Measurements from ENCODE around the gene GDF7.

Gene GDF7

GRCh38 chr2:20666304-20667150 lies at the start of gene GDF7:
Gene GDF7 (plus strand): TSS chr2:20667144. CDS start chr2:20667240, 96 bp downstream.
- Mint-ChIP-seq H3K9me3 (no peaks in the 10 kb centered on the region), H3K4me1 (peaks cover 12% of the 10 kb centered on the region), H3K27ac (no peak within 1 kb of the TSS), H3K36me3 (peaks cover 2% of the 10 kb centered on the region), H3K4me3 (peak within 1 kb of the TSS; percentile 68), H3K27me3 (peaks cover 97% of the 10 kb centered on the region)
- DNase-seq, result peak; percentile 49
- CTCF ChIA-PET, result interaction anchor here (0.7 to 1.4 kb wide), 4 partner anchors 10 to 297 kb away, joined by 3 to 6 read pairs (median 4); partner anchors contain the start of gene HS1BP3

DNA sequence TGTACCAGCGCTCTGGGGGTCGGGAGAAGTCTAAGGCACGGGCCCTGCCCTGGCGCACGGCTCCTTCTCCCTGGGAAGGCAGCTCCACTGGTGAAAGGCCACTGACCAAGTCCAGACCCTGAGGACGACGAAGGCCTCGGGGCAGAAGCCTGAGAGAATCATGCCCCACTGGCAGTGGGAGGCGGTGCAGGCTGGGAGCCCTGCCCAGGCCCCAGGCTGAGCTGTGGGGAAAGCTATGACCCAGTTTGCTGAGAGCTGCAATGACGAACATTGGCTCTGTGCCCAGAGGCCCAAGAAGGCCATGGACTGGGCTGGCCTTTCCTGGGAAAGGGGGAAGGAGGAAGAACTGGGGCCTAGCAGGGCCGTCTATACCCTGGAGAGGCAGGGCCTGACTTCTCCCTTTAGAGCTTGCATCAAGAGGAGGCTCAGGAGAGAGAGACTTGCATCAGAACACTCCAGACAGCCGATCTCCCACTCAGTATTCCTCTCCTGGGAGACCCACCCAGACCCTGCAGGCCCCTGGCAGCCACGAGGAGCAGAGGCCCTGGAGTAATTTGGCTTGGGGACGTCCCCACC lies 49.0 kb upstream of the GDF7 start:
- peak; percentile 4 for DNase-seq
- no peaks in the 10 kb centered on the region for H3K36me3 Mint-ChIP-seq
- H3K27ac Mint-ChIP-seq, result no peak overlapping the region
- no peaks in the 10 kb centered on the region for H3K27me3 Mint-ChIP-seq
- no peak overlapping the region for H3K4me3 Mint-ChIP-seq
- H3K4me1 Mint-ChIP-seq, result no peaks in the 10 kb centered on the region
- CTCF ChIA-PET, result interaction anchor here (0.9 to 1.3 kb wide), 2 partner anchors 24 to 179 kb away, joined by 3 to 4 read pairs; no protein-coding TSS in a partner anchor
- H3K9me3 Mint-ChIP-seq, result no peaks in the 10 kb centered on the region

- Mint-ChIP-seq H3K27ac (no peak overlapping the region), H3K4me1 (no peaks in the 10 kb centered on the region), H3K4me3 (no peak overlapping the region), H3K36me3 (no peaks in the 10 kb centered on the region), H3K27me3 (no peaks in the 10 kb centered on the region), H3K9me3 (no peaks in the 10 kb centered on the region)
- peak; percentile 1 for DNase-seq
- CTCF ChIA-PET, result interaction anchor here (0.9 kb wide), 1 partner anchor 180 kb away, joined by 3 read pairs; no protein-coding TSS in a partner anchor
These were observed 48.5 kb upstream of the GDF7 start for GRCh38 chr2:20618468-20618885.

GRCh38 chr2:20618886-20619521 lies 47.9 kb upstream of the GDF7 start:
- no peak overlapping the region for H3K4me3 Mint-ChIP-seq
- no peaks in the 10 kb centered on the region for H3K4me1 Mint-ChIP-seq
- H3K27ac Mint-ChIP-seq, result no peak overlapping the region

DNA sequence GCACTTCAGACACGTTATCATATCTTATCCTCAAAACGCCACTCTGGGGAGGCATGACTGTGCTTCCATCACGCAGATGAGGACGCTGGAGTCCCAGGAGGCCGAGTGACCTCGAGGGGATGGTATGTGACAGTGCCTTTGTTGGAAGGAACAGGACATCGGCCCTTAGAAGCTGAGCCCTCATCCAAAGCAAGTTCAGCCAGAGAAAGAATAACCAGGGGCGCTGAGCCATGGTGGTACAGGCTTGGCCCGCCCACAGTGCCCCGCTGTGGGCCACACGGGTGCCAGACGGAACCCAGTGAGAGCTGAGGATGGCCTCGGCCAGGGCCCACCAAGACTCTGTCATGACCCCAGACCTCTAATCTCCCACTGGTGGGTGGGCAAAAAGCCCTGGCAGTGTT lies 47.3 kb upstream of the GDF7 start:
- H3K4me1 Mint-ChIP-seq, result no peaks in the 10 kb centered on the region
- H3K27ac Mint-ChIP-seq, result no peak overlapping the region
- no peaks in the 10 kb centered on the region for H3K36me3 Mint-ChIP-seq
- peak; percentile 14 for DNase-seq
- no peaks in the 10 kb centered on the region for H3K27me3 Mint-ChIP-seq
- H3K4me3 Mint-ChIP-seq, result no peak overlapping the region
- CTCF ChIA-PET, result interaction anchor here (0.8 kb wide), 1 partner anchor 32 kb away, joined by 3 read pairs; no protein-coding TSS in a partner anchor
- H3K9me3 Mint-ChIP-seq, result no peaks in the 10 kb centered on the region

More at GRCh38 chr2:20618886-20619521, 47.9 kb upstream of the GDF7 start:
- H3K9me3 Mint-ChIP-seq, result no peaks in the 10 kb centered on the region
- CTCF ChIA-PET, result no interaction called here
- no peaks in the 10 kb centered on the region for H3K27me3 Mint-ChIP-seq
- no peaks in the 10 kb centered on the region for H3K36me3 Mint-ChIP-seq
- peak; percentile 16 for DNase-seq

GRCh38 chr2:20620271-20620681 lies 46.7 kb upstream of the GDF7 start:
- Mint-ChIP-seq H3K36me3 (no peaks in the 10 kb centered on the region), H3K27me3 (no peaks in the 10 kb centered on the region), H3K27ac (no peak overlapping the region), H3K9me3 (no peaks in the 10 kb centered on the region), H3K4me1 (no peaks in the 10 kb centered on the region), H3K4me3 (no peak overlapping the region)
- CTCF ChIA-PET, result interaction anchor here (0.8 kb wide), 1 partner anchor 31 kb away, joined by 3 read pairs; no protein-coding TSS in a partner anchor
- DNase-seq, result peak; percentile 5

- H3K27ac Mint-ChIP-seq, result no peak overlapping the region
- H3K9me3 Mint-ChIP-seq, result no peaks in the 10 kb centered on the region
- peak; percentile 5 for DNase-seq
- H3K36me3 Mint-ChIP-seq, result no peaks in the 10 kb centered on the region
- H3K4me1 Mint-ChIP-seq, result no peaks in the 10 kb centered on the region
- H3K27me3 Mint-ChIP-seq, result no peaks in the 10 kb centered on the region
- CTCF ChIA-PET, result no interaction called here
- no peak overlapping the region for H3K4me3 Mint-ChIP-seq
These were observed 46.1 kb upstream of the GDF7 start for GRCh38 chr2:20620696-20621365.

DNA sequence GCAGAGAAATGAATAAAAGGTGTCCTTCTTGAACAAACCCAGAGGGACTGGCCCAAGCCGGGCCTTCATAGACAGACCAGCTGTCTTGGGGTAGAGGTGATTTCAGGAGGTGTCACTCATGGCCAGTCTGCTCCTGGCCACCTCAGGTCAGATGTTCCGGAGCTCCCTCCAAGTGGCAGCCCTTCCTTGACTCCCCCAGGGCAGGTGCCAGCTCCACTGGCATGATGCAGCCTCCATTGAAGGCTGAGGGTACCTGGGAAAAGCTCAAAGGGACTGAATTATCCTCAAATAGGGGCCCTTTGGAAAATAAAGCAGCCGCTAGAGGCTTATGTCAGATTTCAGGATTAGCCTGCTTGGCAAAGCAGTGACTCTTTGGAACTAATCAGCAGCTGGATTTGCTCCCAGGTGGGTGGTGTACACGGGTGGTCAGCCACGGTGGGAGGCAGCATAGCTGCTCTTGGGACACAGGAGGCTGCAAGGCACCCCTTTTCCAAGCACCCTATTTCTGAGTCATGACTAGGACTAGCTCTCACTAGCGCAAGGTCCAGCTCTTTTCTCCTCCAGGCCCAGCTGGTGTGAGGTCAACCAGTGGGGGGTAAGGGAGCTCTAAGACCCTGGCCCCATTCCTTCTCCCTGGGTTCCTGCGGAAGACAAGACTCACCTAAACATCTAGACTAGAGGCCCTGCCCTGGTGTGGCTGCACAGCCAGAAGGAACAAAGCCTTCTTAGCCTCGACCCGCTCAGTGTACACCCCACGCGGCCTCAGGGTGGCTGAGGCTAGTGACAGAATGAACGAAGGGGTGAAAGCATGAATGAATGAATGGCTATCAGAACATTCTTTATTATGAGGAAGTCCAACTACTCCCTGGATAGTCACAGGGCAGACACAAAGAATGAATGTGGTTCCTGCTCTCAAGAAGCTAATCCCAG lies 45.3 kb upstream of the GDF7 start:
- Mint-ChIP-seq H3K4me3 (no peak overlapping the region), H3K27me3 (no peaks in the 10 kb centered on the region), H3K36me3 (no peaks in the 10 kb centered on the region), H3K9me3 (no peaks in the 10 kb centered on the region), H3K4me1 (no peaks in the 10 kb centered on the region), H3K27ac (no peak overlapping the region)
- peak; percentile 14 for DNase-seq
- CTCF ChIA-PET, result no interaction called here

DNA sequence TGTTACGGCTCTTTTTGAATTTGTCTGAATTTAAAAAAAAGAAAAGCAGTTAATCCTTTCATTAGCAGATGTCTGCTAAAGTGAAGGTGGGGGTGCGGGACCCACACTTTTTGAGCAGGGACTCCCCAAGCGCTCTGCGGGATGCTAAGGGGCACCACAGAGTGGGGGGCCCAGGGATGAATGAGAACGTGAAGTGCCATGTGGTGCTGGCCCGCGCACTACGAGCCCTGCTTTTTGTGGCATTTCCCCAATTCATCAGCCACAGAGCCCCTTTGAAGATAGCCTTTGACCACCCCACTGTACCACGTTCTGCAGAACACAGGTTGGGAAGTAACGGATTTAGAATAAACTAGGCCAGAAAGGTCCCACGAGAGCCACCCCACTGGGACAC lies 44.7 kb upstream of the GDF7 start:
- peak; percentile 5 for DNase-seq
- H3K4me3 Mint-ChIP-seq, result no peak overlapping the region
- no peaks in the 10 kb centered on the region for H3K36me3 Mint-ChIP-seq
- CTCF ChIA-PET, result no interaction called here
- H3K27ac Mint-ChIP-seq, result no peak overlapping the region
- H3K27me3 Mint-ChIP-seq, result no peaks in the 10 kb centered on the region
- H3K4me1 Mint-ChIP-seq, result no peaks in the 10 kb centered on the region
- no peaks in the 10 kb centered on the region for H3K9me3 Mint-ChIP-seq

GRCh38 chr2:20622731-20623130 lies 44.2 kb upstream of the GDF7 start:
- Mint-ChIP-seq H3K9me3 (no peaks in the 10 kb centered on the region), H3K36me3 (no peaks in the 10 kb centered on the region), H3K27me3 (no peaks in the 10 kb centered on the region), H3K27ac (no peak overlapping the region), H3K4me1 (no peaks in the 10 kb centered on the region), H3K4me3 (no peak overlapping the region)
- CTCF ChIA-PET, result no interaction called here
- DNase-seq, result peak; percentile 14

DNA sequence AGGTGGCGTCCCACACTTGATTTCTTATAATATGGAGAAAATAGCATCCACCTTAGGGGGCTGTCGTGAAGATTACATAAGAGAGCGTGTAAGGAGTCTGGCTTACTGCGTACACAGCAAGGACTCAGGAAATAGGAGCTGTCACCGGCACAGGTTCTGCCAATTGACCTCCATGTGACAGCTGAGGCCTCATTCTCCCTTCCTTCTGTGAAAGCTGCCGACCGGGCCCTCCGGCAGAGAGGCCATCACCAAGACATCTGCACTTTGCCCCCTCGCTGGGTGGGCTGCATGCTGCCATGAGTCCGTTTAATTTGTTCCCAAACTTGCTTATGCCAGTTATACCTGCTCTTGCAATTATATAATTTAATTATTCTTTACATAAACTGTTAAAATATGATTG lies 43.7 kb upstream of the GDF7 start:
- peak; percentile 8 for DNase-seq
- Mint-ChIP-seq H3K4me1 (no peaks in the 10 kb centered on the region), H3K4me3 (no peak overlapping the region), H3K27ac (no peak overlapping the region), H3K36me3 (no peaks in the 10 kb centered on the region), H3K9me3 (no peaks in the 10 kb centered on the region), H3K27me3 (no peaks in the 10 kb centered on the region)
- CTCF ChIA-PET, result no interaction called here

GRCh38 chr2:20623741-20624155 lies 43.2 kb upstream of the GDF7 start:
- H3K9me3 Mint-ChIP-seq, result no peaks in the 10 kb centered on the region
- CTCF ChIA-PET, result no interaction called here
- peak; percentile 16 for DNase-seq
- H3K27me3 Mint-ChIP-seq, result no peaks in the 10 kb centered on the region
- no peak overlapping the region for H3K4me3 Mint-ChIP-seq
- H3K27ac Mint-ChIP-seq, result no peak overlapping the region
- H3K4me1 Mint-ChIP-seq, result no peaks in the 10 kb centered on the region
- no peaks in the 10 kb centered on the region for H3K36me3 Mint-ChIP-seq

DNA sequence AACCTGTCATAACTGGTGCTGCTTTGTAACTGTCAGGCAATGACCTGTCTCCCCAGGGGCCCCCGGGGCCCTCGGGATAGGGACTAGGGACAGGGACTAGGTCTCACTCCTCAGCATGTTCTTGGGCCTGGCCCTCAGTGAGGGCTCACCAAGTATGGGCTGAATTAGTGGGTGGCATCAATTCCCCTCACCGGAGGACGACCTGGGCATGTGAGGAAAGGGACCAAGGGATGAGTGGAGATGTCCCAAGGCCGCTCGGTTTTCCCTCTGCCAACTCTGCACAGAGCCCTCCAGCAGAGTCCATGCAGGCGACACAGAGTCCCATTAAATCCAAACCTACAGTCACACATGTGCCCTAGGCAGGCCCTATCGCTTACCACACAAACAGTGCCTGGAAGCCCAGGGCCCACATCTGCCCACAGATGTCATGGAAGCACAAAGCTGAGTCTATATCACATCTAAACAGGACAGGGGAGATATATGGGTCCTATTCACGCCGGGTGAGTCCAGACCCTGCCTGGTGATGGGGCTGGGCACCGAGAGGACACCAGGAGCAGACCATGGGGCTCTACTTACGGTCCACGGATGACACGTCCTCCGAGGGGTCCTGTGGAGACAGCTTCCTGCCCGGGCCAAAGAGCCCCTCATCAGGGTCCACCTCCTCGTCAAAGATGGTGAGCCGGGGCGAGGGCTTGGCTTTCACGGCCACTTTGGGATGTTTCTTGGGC lies 42.6 kb upstream of the GDF7 start:
- peak; percentile 15 for DNase-seq
- Mint-ChIP-seq H3K27ac (no peak overlapping the region), H3K4me3 (no peak overlapping the region), H3K27me3 (no peaks in the 10 kb centered on the region), H3K4me1 (no peaks in the 10 kb centered on the region), H3K36me3 (no peaks in the 10 kb centered on the region), H3K9me3 (no peaks in the 10 kb centered on the region)
- CTCF ChIA-PET, result interaction anchor here (1.3 kb wide), 1 partner anchor 36 kb away, joined by 3 read pairs; no protein-coding TSS in a partner anchor

All from activated naive CD4-positive, alpha-beta T cell treated with anti-CD3 and anti-CD28 coated beads, Interleukin-2, amount 10 ng/mL, durations not matched to agents 7 days and 5 days (primary cell).